ENCODE data around the gene VPS4A. TPM values are rescaled to one million over a fixed set of nuclear protein-coding genes. Genes with fewer than 3 reads are reported as not detected.
A peak's percentile ranks its signal among the peaks of the same experiment; 100 is the strongest.

The VPS4A gene
- polyA plus RNA-seq, 3 donors: 18.2 to 25.7 (median 21.8) TPM

DNA sequence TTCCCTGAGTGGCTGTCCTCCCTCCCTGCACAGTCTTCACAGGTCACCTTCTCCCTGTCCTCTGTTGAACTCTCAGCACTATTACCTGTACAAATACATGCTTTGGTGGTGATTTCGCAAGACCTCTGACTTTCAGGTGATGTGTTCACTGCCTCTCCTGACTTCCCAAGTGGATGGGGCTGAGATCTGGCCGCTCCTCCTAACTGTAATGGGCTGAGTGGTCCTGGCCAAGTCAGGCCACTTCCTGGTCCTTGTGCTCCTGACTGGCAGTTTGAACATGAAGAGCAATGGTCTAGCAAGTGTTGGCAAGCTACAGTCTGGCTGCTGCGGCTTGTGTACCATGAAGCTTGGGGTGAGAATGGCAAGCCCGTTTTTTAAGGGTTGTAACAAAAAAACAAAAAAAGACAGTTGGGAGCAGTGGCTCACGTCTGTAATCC, 52.1 kb downstream of the VPS4A start:
- H3K9ac ChIP-seq (ENCODE audit: insufficient read depth, low read length, poor library complexity, severe bottlenecking): no peak overlapping the region
- WGBS (ENCODE audit: insufficient coverage): 97% methylated on average over 5 of the region's 5 CpGs
- H3K9me3 ChIP-seq (replicated peaks in 1 of 2; ENCODE audit: control insufficient read depth in 1 of 2, insufficient read depth in 1 of 2, low read length in 2 of 2): no peaks in the 10 kb centered on the region
- H3K9me3 Mint-ChIP-seq: no peaks in the 10 kb centered on the region
- no peak overlapping the region for H3K4me3 ChIP-seq (replicated peaks in 1 of 3; ENCODE audit: low read depth in 2 of 3, low read length in 3 of 3)
- H3K36me3 Mint-ChIP-seq: peaks cover 71 to 78% of the 10 kb centered on the region in 2 donors
- TF ChIP-seq, protein P1, sequence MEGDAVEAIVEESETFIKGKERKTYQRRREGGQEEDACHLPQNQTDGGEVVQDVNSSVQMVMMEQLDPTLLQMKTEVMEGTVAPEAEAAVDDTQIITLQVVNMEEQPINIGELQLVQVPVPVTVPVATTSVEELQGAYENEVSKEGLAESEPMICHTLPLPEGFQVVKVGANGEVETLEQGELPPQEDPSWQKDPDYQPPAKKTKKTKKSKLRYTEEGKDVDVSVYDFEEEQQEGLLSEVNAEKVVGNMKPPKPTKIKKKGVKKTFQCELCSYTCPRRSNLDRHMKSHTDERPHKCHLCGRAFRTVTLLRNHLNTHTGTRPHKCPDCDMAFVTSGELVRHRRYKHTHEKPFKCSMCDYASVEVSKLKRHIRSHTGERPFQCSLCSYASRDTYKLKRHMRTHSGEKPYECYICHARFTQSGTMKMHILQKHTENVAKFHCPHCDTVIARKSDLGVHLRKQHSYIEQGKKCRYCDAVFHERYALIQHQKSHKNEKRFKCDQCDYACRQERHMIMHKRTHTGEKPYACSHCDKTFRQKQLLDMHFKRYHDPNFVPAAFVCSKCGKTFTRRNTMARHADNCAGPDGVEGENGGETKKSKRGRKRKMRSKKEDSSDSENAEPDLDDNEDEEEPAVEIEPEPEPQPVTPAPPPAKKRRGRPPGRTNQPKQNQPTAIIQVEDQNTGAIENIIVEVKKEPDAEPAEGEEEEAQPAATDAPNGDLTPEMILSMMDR (IDR thresholded peaks at IDR 0.05): no peak
- no peak for DNase-seq
- no peak overlapping the region for H3K27ac ChIP-seq (ENCODE audit: low read depth in 1 of 2, low read length in 2 of 2)
- H3K36me3 ChIP-seq (replicated peaks in 1 of 2; ENCODE audit: control insufficient read depth in 1 of 2, insufficient read depth in 2 of 2, low read length in 2 of 2): peaks cover 58 to 83% of the 10 kb centered on the region in 2 donors
- H3K4me2 ChIP-seq (replicated peaks; ENCODE audit: extremely low read depth, low read length, poor library complexity, severe bottlenecking): no peak overlapping the region
- no peaks in the 10 kb centered on the region for H3K4me1 ChIP-seq (ENCODE audit: control insufficient read depth in 1 of 2, insufficient read depth in 2 of 2, low read length in 2 of 2)
- peaks cover 0 to under 1% (median 0%) of the 10 kb centered on the region in 3 donors for H3K27me3 Mint-ChIP-seq (ENCODE audit: low read depth in 3 of 3)
- peaks cover 18% of the 10 kb centered on the region for H4K20me1 ChIP-seq (ENCODE audit: insufficient read depth, low read length)
- no peaks in the 10 kb centered on the region for H3K27me3 ChIP-seq (ENCODE audit: control insufficient read depth in 2 of 2, insufficient read depth in 2 of 2, low read length in 2 of 2)
- H3K79me2 ChIP-seq (ENCODE audit: insufficient read depth, low read length): no peaks in the 10 kb centered on the region
- peak overlapping the region in 2 of 7 donors; percentile 41 to 62 for H3K27ac Mint-ChIP-seq
- no peaks in the 10 kb centered on the region for H3K4me1 Mint-ChIP-seq
- H2AFZ ChIP-seq (ENCODE audit: insufficient read depth, low read depth, low read length, poor library complexity, severe bottlenecking): no peak overlapping the region
- H3K4me3 Mint-ChIP-seq: no peak overlapping the region
- intact Hi-C loops (cut with micrococcal nuclease): no loop called here

- Mint-ChIP-seq H3K9me3 (no peaks in the 10 kb centered on the region), H3K36me3 (peaks cover 74 to 84% of the 10 kb centered on the region in 2 donors), H3K4me1 (no peaks in the 10 kb centered on the region), H3K27ac (peak overlapping the region in 1 of 7 donors; percentile 41), H3K4me3 (no peak overlapping the region), H3K27me3 (ENCODE audit: low read depth in 3 of 3) (no peaks in the 10 kb centered on the region)
- Histone ChIP-seq H3K79me2 (ENCODE audit: insufficient read depth, low read length) (no peaks in the 10 kb centered on the region), H3K9ac (ENCODE audit: insufficient read depth, low read length, poor library complexity, severe bottlenecking) (no peak overlapping the region), H3K27ac (ENCODE audit: low read depth in 1 of 2, low read length in 2 of 2) (no peak overlapping the region), H3K4me1 (ENCODE audit: control insufficient read depth in 1 of 2, insufficient read depth in 2 of 2, low read length in 2 of 2) (no peaks in the 10 kb centered on the region), H4K20me1 (ENCODE audit: insufficient read depth, low read length) (peaks cover 18% of the 10 kb centered on the region), H3K27me3 (ENCODE audit: control insufficient read depth in 2 of 2, insufficient read depth in 2 of 2, low read length in 2 of 2) (no peaks in the 10 kb centered on the region), H3K4me3 (replicated peaks in 1 of 3; ENCODE audit: low read depth in 2 of 3, low read length in 3 of 3) (no peak overlapping the region), H3K9me3 (replicated peaks in 1 of 2; ENCODE audit: control insufficient read depth in 1 of 2, insufficient read depth in 1 of 2, low read length in 2 of 2) (no peaks in the 10 kb centered on the region), H3K36me3 (replicated peaks in 1 of 2; ENCODE audit: control insufficient read depth in 1 of 2, insufficient read depth in 2 of 2, low read length in 2 of 2) (peaks cover 64 to 91% of the 10 kb centered on the region in 2 donors), H2AFZ (ENCODE audit: insufficient read depth, low read depth, low read length, poor library complexity, severe bottlenecking) (no peak overlapping the region), H3K4me2 (replicated peaks; ENCODE audit: extremely low read depth, low read length, poor library complexity, severe bottlenecking) (no peak overlapping the region)
- TF ChIP-seq, protein P1 (IDR thresholded peaks at IDR 0.05): no peak
- DNase-seq: no peak
- WGBS (ENCODE audit: insufficient coverage): no CpG with 5 or more reads among the region's 2 CpGs
- intact Hi-C loops (cut with micrococcal nuclease): no loop called here
Observed at GRCh38 chr16:69364088-69364487, 52.9 kb downstream of the VPS4A start.

All from CD14-positive monocyte (primary cell).